Smooth muscle cell (in vitro differentiated cells): ENCODE data around the gene ACYP2. TPM values are rescaled to one million over a fixed set of nuclear protein-coding genes. Genes with fewer than 3 reads are reported as not detected.

ENCODE experiments used
- DNase-seq: peaks from one replicate; lab custom pipeline; 2025; ENCODE audit not compliant: unreplicated experiment; lab: John Stamatoyannopoulos, UW
- H2AFZ ChIP-seq: fragments of 200-600 bp; sonication (generic); 2 replicates; pipeline ENCODE4 v1.6.0; 2016; ENCODE audit warnings: antibody characterized with exemption, low read depth, mild to moderate bottlenecking
- H3F3A ChIP-seq: fragments of 200-600 bp; sonication (generic); 2 replicates; pipeline ENCODE4 v1.6.0; 2017; ENCODE audit warnings: antibody characterized with exemption, low read depth
- H3K27ac ChIP-seq: fragments of 200-600 bp; sonication (generic); 2 replicates; pipeline ENCODE4 v1.5.1; 2016; ENCODE audit warnings: low read depth, mild to moderate bottlenecking
- H3K27me3 ChIP-seq: fragments of 200-600 bp; sonication (generic); 2 replicates; pipeline ENCODE4 v1.6.1; 2016; ENCODE audit warnings: low read depth, mild to moderate bottlenecking
- H3K36me3 ChIP-seq: fragments of 200-600 bp; sonication (generic); 2 replicates; pipeline ENCODE4 v1.5.1; 2016; ENCODE audit warnings: low read depth
- H3K4me1 ChIP-seq: fragments of 200-600 bp; sonication (generic); 2 replicates; pipeline ENCODE4 v1.5.1; 2016; ENCODE audit warnings: low read depth
- H3K4me2 ChIP-seq: fragments of 200-600 bp; sonication (generic); 2 replicates; pipeline ENCODE4 v1.6.0; 2016; ENCODE audit warnings: mild to moderate bottlenecking
- H3K4me3 ChIP-seq: fragments of 200-600 bp; sonication (generic); 2 replicates; pipeline ENCODE4 v1.5.1; 2016; ENCODE audit warnings: mild to moderate bottlenecking
- H3K79me2 ChIP-seq: fragments of 200-600 bp; sonication (generic); 2 replicates; pipeline ENCODE4 v1.6.0; 2016; ENCODE audit warnings: low read depth, mild to moderate bottlenecking
- H3K9ac ChIP-seq: fragments of 200-600 bp; sonication (generic); 2 replicates; pipeline ENCODE4 v1.6.0; 2016; ENCODE audit warnings: low read depth
- H3K9me3 ChIP-seq: fragments of 200-600 bp; sonication (generic); replicated peaks from 2 replicates; pipeline ENCODE4 v1.5.1; 2016; ENCODE audit warnings: low read depth
- H4K20me1 ChIP-seq: fragments of 200-600 bp; sonication (generic); 2 replicates; pipeline ENCODE4 v1.6.0; 2016; ENCODE audit warnings: low read depth
- CTCF ChIP-seq: fragments of 200-600 bp; sonication (generic); IDR thresholded peaks from 2 replicates; pipeline ENCODE4 v1.5.1; 2017; ENCODE audit warnings: borderline replicate concordance, mild to moderate bottlenecking, antibody characterized with exemption; ENCODE audit not compliant: insufficient read depth, poor library complexity, severe bottlenecking
- WGBS: methylation state at CpG from one replicate; pipeline ENCODE4 v1.1.7; 2016; ENCODE audit warnings: low lambda C conversion rate; 5-methylcytosine and 5-hydroxymethylcytosine counted together
- polyA plus RNA-seq: library from polyadenylated mRNA; unstranded; fragments of >200 nt; fragmentation: Nextera tagmentation; extraction: Ambion mirVana; gene quantifications from 2 replicates; pipeline ENCODE4 v1.2.1, GENCODE V29; 2016
- total RNA-seq: library from RNA; depleted of rRNA; stranded (reverse); fragments of >200 nt; gene quantifications from 2 replicates; pipeline ENCODE4 v1.2.3, GENCODE V29; 2014

The ACYP2 gene
- total and polyA plus RNA-seq, 2 experiments from 2014 or later: 12.1 to 18.6 TPM

- DNase-seq: no peak
- no peaks in the 10 kb centered on the region for H3K9me3 ChIP-seq
- H3K36me3 ChIP-seq: no peaks in the 10 kb centered on the region
- no peaks in the 10 kb centered on the region for H4K20me1 ChIP-seq
- no peaks in the 10 kb centered on the region for H3K79me2 ChIP-seq
- H3K9ac ChIP-seq: no peak overlapping the region
- no peak overlapping the region for H3K4me3 ChIP-seq
- no peak overlapping the region for H2AFZ ChIP-seq
- 95% methylated on average over 4 of the region's 4 CpGs for WGBS
- H3K4me2 ChIP-seq: no peak overlapping the region
- no peaks in the 10 kb centered on the region for H3K27me3 ChIP-seq
- H3F3A ChIP-seq: no peaks in the 10 kb centered on the region
- no peak for TF ChIP-seq CTCF
- no peak overlapping the region for H3K27ac ChIP-seq
- peaks cover 5% of the 10 kb centered on the region for H3K4me1 ChIP-seq
Measured at GRCh38 chr2:54271189-54271588, 155.8 kb downstream of the ACYP2 start.

- WGBS: 93% methylated on average over 6 of the region's 6 CpGs
- DNase-seq: no peak
- no peaks in the 10 kb centered on the region for H3K36me3 ChIP-seq
Measured at GRCh38 chr2:54271843-54272627, 156.6 kb downstream of the ACYP2 start.

GRCh38 chr2:54274781-54275242, 159.4 kb downstream of the ACYP2 start:
- H3K4me2 ChIP-seq: peak overlapping the region; percentile 61
- 29% methylated on average over 1 of the region's 1 CpG for WGBS
- H2AFZ ChIP-seq: peak overlapping the region; percentile 79
- H3F3A ChIP-seq: no peaks in the 10 kb centered on the region
- H3K9me3 ChIP-seq: no peaks in the 10 kb centered on the region
- no peaks in the 10 kb centered on the region for H3K36me3 ChIP-seq
- peak overlapping the region; percentile 49 for H3K9ac ChIP-seq
- DNase-seq: no peak
- TF ChIP-seq CTCF: no peak
- H3K27ac ChIP-seq: peak overlapping the region; percentile 33
- no peaks in the 10 kb centered on the region for H4K20me1 ChIP-seq
- no peak overlapping the region for H3K4me3 ChIP-seq
- no peaks in the 10 kb centered on the region for H3K27me3 ChIP-seq
- no peaks in the 10 kb centered on the region for H3K79me2 ChIP-seq
- peaks cover 5% of the 10 kb centered on the region for H3K4me1 ChIP-seq

More at GRCh38 chr2:54271843-54272627, 156.6 kb downstream of the ACYP2 start:
- no peaks in the 10 kb centered on the region for H3K27me3 ChIP-seq
- H3K27ac ChIP-seq: no peak overlapping the region
- peaks cover 5% of the 10 kb centered on the region for H3K4me1 ChIP-seq
- no peaks in the 10 kb centered on the region for H3K9me3 ChIP-seq
- no peaks in the 10 kb centered on the region for H4K20me1 ChIP-seq
- H3K4me2 ChIP-seq: no peak overlapping the region
- no peak overlapping the region for H2AFZ ChIP-seq
- H3K4me3 ChIP-seq: no peak overlapping the region
- TF ChIP-seq CTCF: no peak
- H3K79me2 ChIP-seq: no peaks in the 10 kb centered on the region
- H3K9ac ChIP-seq: no peak overlapping the region
- no peaks in the 10 kb centered on the region for H3F3A ChIP-seq
